Activated CD4-positive, alpha-beta T cell treated with anti-CD3 and anti-CD28 coated beads for 24 hours (primary cell): ENCODE results near the gene DNAJB6.

Experiments used
- DNase-seq, 2 donors: peaks; one replicate each; pipeline ENCODE4 v3.0.0-alpha.2; 2020; ENCODE audit warnings: low read depth in 2 of 2

DNAJB6 gene

GRCh38 chr7:157465891-157466866 lies 129.4 kb downstream of the DNAJB6 start:
- DNase-seq = no peak

GRCh38 chr7:157466867-157467261 lies 130.1 kb downstream of the DNAJB6 start:
- no peak for DNase-seq
